B cell (primary cell): ENCODE measurements around the gene SEPTIN2. TPM values are rescaled to one million over a fixed set of nuclear protein-coding genes. Genes with fewer than 3 reads are reported as not detected.
"Not testable (repeated sequence)": the region's sequence is repeated elsewhere in the genome, so short reads cannot be mapped to it uniquely, and the experiment has no call there.

ENCODE experiments used
- ATAC-seq: fragments of 200-7000 bp; cut with Tn5 transposase; one replicate; pipeline ENCODE4 v1.10.0; 2021; ENCODE audit warnings: low read depth, mild to moderate bottlenecking, moderate number of reproducible peaks, moderate library complexity
- CTCF ChIA-PET: fragments of 350-600 bp; sonication (Branson Sonifier 250); formaldehyde crosslinking; loops from one replicate; lab custom pipeline; 2021; ENCODE audit warnings: antibody characterized with exemption, inconsistent platforms; lab: Charles Lee
- POLR2A ChIA-PET: fragments of 350-600 bp; sonication (Branson Sonifier 250); formaldehyde crosslinking; loops from one replicate; lab custom pipeline; 2021; ENCODE audit warnings: antibody characterized with exemption; lab: Charles Lee
- DNase-seq: peaks from one replicate; pipeline ENCODE4 v3.0.0; 2013
- H2AFZ ChIP-seq: 2 replicates; pipeline ENCODE4 v1.6.1; 2012; ENCODE audit warnings: mild to moderate bottlenecking, low read depth, low read length; ENCODE audit not compliant: insufficient read depth, poor library complexity, severe bottlenecking
- H3K27ac ChIP-seq, 2 donors: 1 replicate in 1 of 2; 2 replicates in 1 of 2; pipeline ENCODE4 v1.5.1; 2012 to 2013; ENCODE audit warnings: low read length in 2 of 2, mild to moderate bottlenecking in 2 of 2, moderate library complexity in 1 of 2
- H3K27me3 ChIP-seq, 4 experiments: fragments of 200-600 bp in 1 of 4; sonication (generic) in 1 of 4; replicated peaks in 1 of 4; 1 replicate in 2 of 4; 2 replicates in 2 of 4; pipeline versions ENCODE4 v1.6.1 to v1.7.0; 2013 to 2016; ENCODE audit warnings: low read length in 3 of 4, mild to moderate bottlenecking in 2 of 4, mixed read lengths in 1 of 4, moderate library complexity in 1 of 4; ENCODE audit not compliant: insufficient read depth in 4 of 4, control insufficient read depth in 3 of 4; ENCODE audit errors: control extremely low read depth in 1 of 4
- H3K36me3 ChIP-seq, 2 experiments: replicated peaks in 1 of 2; 1 replicate in 1 of 2; 2 replicates in 1 of 2; pipeline versions ENCODE4 v1.6.1 to v1.7.1; 2013; ENCODE audit warnings: low read length in 1 of 2; ENCODE audit not compliant: insufficient read depth in 2 of 2, control insufficient read depth in 1 of 2; ENCODE audit errors: control extremely low read depth in 1 of 2, extremely low read depth in 1 of 2
- H3K4me1 ChIP-seq, 2 donors: fragments of 200-600 bp in 1 of 2; sonication (generic) in 1 of 2; 1 replicate in 1 of 2; 2 replicates in 1 of 2; pipeline versions ENCODE4 v1.5.1 to v1.6.1; 2013 to 2017; ENCODE audit warnings: low read length in 2 of 2; ENCODE audit not compliant: control insufficient read depth in 2 of 2, insufficient read depth in 2 of 2
- H3K4me2 ChIP-seq: replicated peaks from 2 replicates; pipeline ENCODE3; 2012; ENCODE audit warnings: mild to moderate bottlenecking, low read depth, low read length; ENCODE audit not compliant: poor library complexity, severe bottlenecking
- H3K4me3 ChIP-seq, 5 experiments: fragments of 200-600 bp in 1 of 5; sonication (generic) in 1 of 5; 1 replicate in 3 of 5; 2 replicates in 2 of 5; pipeline versions ENCODE4 v1.5.1 to v1.7.0; 2011 to 2016; ENCODE audit warnings: low read length in 4 of 5, mild to moderate bottlenecking in 4 of 5, low read depth in 2 of 5, control low read depth in 1 of 5, moderate library complexity in 1 of 5; ENCODE audit not compliant: insufficient read depth in 1 of 5; ENCODE audit errors: control extremely low read depth in 1 of 5, extremely low read depth in 1 of 5
- H3K79me2 ChIP-seq: fragments of 200-600 bp; sonication (generic); one replicate; pipeline ENCODE4 v1.6.0; 2016; ENCODE audit warnings: low read length; ENCODE audit not compliant: control insufficient read depth, insufficient read depth
- H3K9ac ChIP-seq: fragments of 200-600 bp; sonication (generic); 2 replicates; pipeline ENCODE4 v1.6.1; 2017; ENCODE audit warnings: mild to moderate bottlenecking, low read length, moderate library complexity
- H3K9me3 ChIP-seq, 3 donors: one replicate each; pipeline versions ENCODE4 v1.6.1 to v1.7.1; 2013; ENCODE audit warnings: low read length in 2 of 3; ENCODE audit not compliant: control insufficient read depth in 2 of 3, insufficient read depth in 1 of 3; ENCODE audit errors: control extremely low read depth in 1 of 3
- H4K20me1 ChIP-seq: 2 replicates; pipeline ENCODE4 v1.6.0; 2012; ENCODE audit warnings: mild to moderate bottlenecking, low read length; ENCODE audit not compliant: insufficient read depth, control insufficient read depth, poor library complexity, severe bottlenecking
- H3K27ac Mint-ChIP-seq: one replicate; pipeline ENCODE4 v1.8.0; 2021; ENCODE audit warnings: mixed read lengths
- H3K27me3 Mint-ChIP-seq: one replicate; pipeline ENCODE4 v1.8.0; 2021; ENCODE audit warnings: mixed read lengths
- H3K4me1 Mint-ChIP-seq: one replicate; pipeline ENCODE4 v1.8.0; 2021; ENCODE audit warnings: mixed read lengths
- H3K4me3 Mint-ChIP-seq: one replicate; pipeline ENCODE4 v1.8.0; 2021; ENCODE audit warnings: mixed read lengths
- H3K9me3 Mint-ChIP-seq: one replicate; pipeline ENCODE4 v1.8.0; 2022; ENCODE audit warnings: mixed read lengths; ENCODE audit not compliant: insufficient read depth
- CTCF ChIP-seq: fragments of 200-600 bp; IDR thresholded peaks from one replicate; pipeline ENCODE4 v1.8.0; 2022; ENCODE audit warnings: antibody characterized with exemption, mild to moderate bottlenecking
- EZH2 ChIP-seq: IDR thresholded peaks from 2 replicates; pipeline ENCODE4 v1.6.1; 2012; ENCODE audit warnings: borderline replicate concordance, low read depth, mild to moderate bottlenecking, moderate library complexity, low read length; ENCODE audit not compliant: insufficient read depth, poor library complexity, severe bottlenecking
- WGBS: methylation state at CpG from one replicate; pipeline ENCODE4 v1.1.5; 2013; ENCODE audit warnings: missing lambda C conversion rate; ENCODE audit not compliant: insufficient coverage; 5-methylcytosine and 5-hydroxymethylcytosine counted together
- intact Hi-C: fragments of 100-400 bp; cut with micrococcal nuclease; formaldehyde crosslinking; loops from one replicate; pipeline ENCODE4 v1.10.0; 2022
- polyA plus RNA-seq: library from polyadenylated mRNA; depleted of rRNA; stranded (reverse); fragments of >200 nt; gene quantifications from 2 replicates; pipeline ENCODE4 v1.2.3, GENCODE V29; 2012
- total RNA-seq, 2 donors: library from RNA; stranded (reverse); fragments of 120-200 nt in 1 of 2; gene quantifications; 1 replicate in 1 of 2; 2 replicates in 1 of 2; pipeline versions ENCODE4 v1.2.3 to v1.2.4, GENCODE V29; 2013 to 2022

The SEPTIN2 gene
- total and polyA plus RNA-seq, 2 donors (not counting 1 experiment from before 2014, with no cell fraction given): 71.8 to 270 TPM

- 96% methylated on average over 2 of the region's 3 CpGs for WGBS
- H2AFZ ChIP-seq: no peak overlapping the region
- intact Hi-C loops: loop anchor here (1.0 to 2.0 kb wide), 2 partner anchors 35 to 217 kb away; no protein-coding TSS in a partner anchor
- no peaks in the 10 kb centered on the region for H3K27me3 ChIP-seq
- DNase-seq: no peak
- H3K4me1 ChIP-seq: peaks cover 28 to 43% of the 10 kb centered on the region in 2 donors
- H3K4me2 ChIP-seq: no peak overlapping the region
- H4K20me1 ChIP-seq: peaks cover 12% of the 10 kb centered on the region
- Mint-ChIP-seq H3K9me3 (no peaks in the 10 kb centered on the region), H3K27me3 (no peaks in the 10 kb centered on the region), H3K4me1 (peaks cover 48% of the 10 kb centered on the region), H3K4me3 (no peak overlapping the region), H3K27ac (no peak overlapping the region)
- peaks cover 0 to 2% of the 10 kb centered on the region in 2 experiments for H3K36me3 ChIP-seq
- H3K79me2 ChIP-seq: peaks cover 14% of the 10 kb centered on the region
- TF ChIP-seq EZH2 (no peak), CTCF (no peak)
- CTCF ChIA-PET: interaction anchor here (3.7 kb wide), 1 partner anchor 34 kb away, joined by 22 read pairs; no protein-coding TSS in a partner anchor
- ATAC-seq: no peak
- POLR2A ChIA-PET: interaction anchor here (0.7 kb wide), 1 partner anchor 78 kb away, joined by 4 read pairs; the partner anchor contains the start of genes HDLBP and SEPTIN2
- no peak overlapping the region for H3K9ac ChIP-seq
- no peak overlapping the region for H3K27ac ChIP-seq
- H3K9me3 ChIP-seq: peaks cover 0 to 4% (median 0%) of the 10 kb centered on the region in 3 donors
- no peak overlapping the region for H3K4me3 ChIP-seq
Measured at GRCh38 chr2:241393524-241394196, 77.9 kb downstream of the SEPTIN2 start.

GRCh38 chr2:241396809-241397208, 81.1 kb downstream of the SEPTIN2 start:
- H3K9me3 Mint-ChIP-seq, ATAC-seq, H3K4me3 Mint-ChIP-seq, POLR2A ChIA-PET, H3K9me3 ChIP-seq, H3K27ac Mint-ChIP-seq, H3K4me3 ChIP-seq, H3K4me2 ChIP-seq, H3K9ac ChIP-seq, H3K27ac ChIP-seq, intact Hi-C loops, H3K36me3 ChIP-seq, H3K27me3 ChIP-seq, H3K27me3 Mint-ChIP-seq, H2AFZ ChIP-seq, CTCF ChIA-PET, DNase-seq: not testable (repeated sequence)
- WGBS: no CpG with 5 or more reads among the region's 6 CpGs
- peaks cover 23% of the 10 kb centered on the region for H3K4me1 Mint-ChIP-seq
- Histone ChIP-seq H3K4me1 (peaks cover 13 to 22% of the 10 kb centered on the region in 2 donors), H4K20me1 (peaks cover 37% of the 10 kb centered on the region), H3K79me2 (peaks cover 39% of the 10 kb centered on the region)
